Measurements from ENCODE around the gene NAE1.

Gene NAE1

GRCh38 chr16:66850115-66850815, 19.5 kb upstream of the NAE1 start:
- in situ Hi-C loops (cut with MboI; ENCODE audit: low sequenced_read_pairs): no loop called here

GRCh38 chr16:66849549-66849948, 18.8 kb upstream of the NAE1 start:
- in situ Hi-C loops (cut with MboI; ENCODE audit: low sequenced_read_pairs): no loop called here

GRCh38 chr16:66849021-66849420, 18.2 kb upstream of the NAE1 start:
- in situ Hi-C loops (cut with MboI; ENCODE audit: low sequenced_read_pairs): no loop called here

GRCh38 chr16:66848172-66848571, 17.4 kb upstream of the NAE1 start:
- in situ Hi-C loops (cut with MboI; ENCODE audit: low sequenced_read_pairs): no loop called here

GRCh38 chr16:66847533-66848067, 16.8 kb upstream of the NAE1 start:
- in situ Hi-C loops (cut with MboI; ENCODE audit: low sequenced_read_pairs): no loop called here

- in situ Hi-C loops (cut with MboI; ENCODE audit: low sequenced_read_pairs): no loop called here
These were observed 16.1 kb upstream of the NAE1 start for GRCh38 chr16:66846831-66847230.

- in situ Hi-C loops (cut with MboI; ENCODE audit: low sequenced_read_pairs): no loop called here
These were observed 15.5 kb upstream of the NAE1 start for GRCh38 chr16:66846266-66846665.

- in situ Hi-C loops (cut with MboI; ENCODE audit: low sequenced_read_pairs): no loop called here
These were observed 15.0 kb upstream of the NAE1 start for GRCh38 chr16:66845791-66846221.

- in situ Hi-C loops (cut with MboI; ENCODE audit: low sequenced_read_pairs): no loop called here
These were observed 14.3 kb upstream of the NAE1 start for GRCh38 chr16:66845080-66845410.

GRCh38 chr16:66844342-66845079, 13.7 kb upstream of the NAE1 start, which contains the start of gene CA7:
Gene CA7, plus strand, starts transcription at chr16:66844414. Its CDS starts 74 bp downstream, at chr16:66844488.
- in situ Hi-C loops (cut with MboI; ENCODE audit: low sequenced_read_pairs): no loop called here

- in situ Hi-C loops (cut with MboI; ENCODE audit: low sequenced_read_pairs): no loop called here
These were observed 13.2 kb upstream of the NAE1 start for GRCh38 chr16:66844009-66844341.

- in situ Hi-C loops (cut with MboI; ENCODE audit: low sequenced_read_pairs): no loop called here
These were observed 12.4 kb upstream of the NAE1 start for GRCh38 chr16:66843191-66843590.

GRCh38 chr16:66842765-66843164, 12.0 kb upstream of the NAE1 start:
- in situ Hi-C loops (cut with MboI; ENCODE audit: low sequenced_read_pairs): no loop called here

GRCh38 chr16:66841366-66841765, 10.6 kb upstream of the NAE1 start:
- in situ Hi-C loops (cut with MboI; ENCODE audit: low sequenced_read_pairs): no loop called here

GRCh38 chr16:66840883-66841282, 10.1 kb upstream of the NAE1 start:
- in situ Hi-C loops (cut with MboI; ENCODE audit: low sequenced_read_pairs): no loop called here

GRCh38 chr16:66834746-66835145, 4.0 kb upstream of the NAE1 start:
- in situ Hi-C loops (cut with MboI; ENCODE audit: low sequenced_read_pairs): no loop called here

- in situ Hi-C loops (cut with MboI; ENCODE audit: low sequenced_read_pairs): no loop called here
These were observed 2.0 kb upstream of the NAE1 start for GRCh38 chr16:66832661-66833305.

GRCh38 chr16:66832190-66832589, 1.4 kb upstream of the NAE1 start:
- in situ Hi-C loops (cut with MboI; ENCODE audit: low sequenced_read_pairs): no loop called here

- in situ Hi-C loops (cut with MboI; ENCODE audit: low sequenced_read_pairs): no loop called here
These were observed 6.8 kb downstream of the NAE1 start for GRCh38 chr16:66824006-66824405.

- in situ Hi-C loops (cut with MboI; ENCODE audit: low sequenced_read_pairs): no loop called here
These were observed 16.0 kb downstream of the NAE1 start for GRCh38 chr16:66814734-66815133.

GRCh38 chr16:66811043-66811442, 19.7 kb downstream of the NAE1 start:
- in situ Hi-C loops (cut with MboI; ENCODE audit: low sequenced_read_pairs): no loop called here

- in situ Hi-C loops (cut with MboI; ENCODE audit: low sequenced_read_pairs): no loop called here
These were observed 20.4 kb downstream of the NAE1 start for GRCh38 chr16:66810391-66810790.

Data from hTERT RPE-1 (cell line).